PC-9 (cell line): ENCODE results near the gene HOXD3. TPM values are rescaled to one million over a fixed set of nuclear protein-coding genes. Genes with fewer than 3 reads are reported as not detected.

Experiments used
- BruUV-seq: library from RNA; stranded (reverse); fragments of 400-500 nt; replicated peaks from 2 replicates; lab custom pipeline; 2021; lab: Mats Ljungman, UMichigan
- CTCF ChIA-PET: fragments of 300-600 bp; sonication (Branson Sonifier 250); formaldehyde crosslinking; loops from one replicate; lab custom pipeline; 2022; ENCODE audit warnings: antibody characterized with exemption; lab: Charles Lee
- POLR2A ChIA-PET: fragments of 300-600 bp; sonication (Branson Sonifier 250); formaldehyde crosslinking; loops from one replicate; lab custom pipeline; 2022; ENCODE audit warnings: antibody characterized with exemption; ENCODE audit not compliant: unreplicated experiment; lab: Charles Lee
- DNase-seq, 2 experiments: peaks; one replicate each; pipeline versions ENCODE4 v3.0.0 to v3.0.0-alpha.2; 2015 to 2022; ENCODE audit warnings: mixed read lengths in 1 of 2
- H2AFZ ChIP-seq: fragments of 200-600 bp; sonication (generic); 2 replicates; pipeline ENCODE4 v1.8.1; 2017; ENCODE audit warnings: antibody characterized with exemption
- H3F3A ChIP-seq: fragments of 200-600 bp; sonication (generic); 2 replicates; pipeline ENCODE4 v1.8.1; 2017; ENCODE audit warnings: antibody characterized with exemption, mild to moderate bottlenecking, low read depth; ENCODE audit not compliant: insufficient read depth
- H3K27ac ChIP-seq: fragments of 200-600 bp; sonication (generic); 2 replicates; pipeline ENCODE4 v1.6.1; 2016; ENCODE audit warnings: mixed run types
- H3K27me3 ChIP-seq: fragments of 200-600 bp; sonication (generic); 2 replicates; pipeline ENCODE4 v1.6.1; 2016; ENCODE audit warnings: low read depth, mixed run types; ENCODE audit not compliant: insufficient read depth
- H3K36me3 ChIP-seq: fragments of 200-600 bp; sonication (generic); 2 replicates; pipeline ENCODE4 v1.6.1; 2016; ENCODE audit warnings: low read depth, mixed run types
- H3K4me1 ChIP-seq: fragments of 200-600 bp; sonication (generic); replicated peaks from 2 replicates; pipeline ENCODE4 v1.6.1; 2016; ENCODE audit warnings: mixed run types; ENCODE audit not compliant: insufficient read depth
- H3K4me2 ChIP-seq: fragments of 200-600 bp; sonication (generic); 2 replicates; pipeline ENCODE4 v1.6.1; 2017; ENCODE audit warnings: mixed run types
- H3K4me3 ChIP-seq: fragments of 200-600 bp; sonication (generic); 2 replicates; pipeline ENCODE4 v1.6.1; 2016; ENCODE audit warnings: mixed run types
- H3K79me2 ChIP-seq: fragments of 200-600 bp; sonication (generic); 2 replicates; pipeline ENCODE4 v1.6.1; 2017; ENCODE audit warnings: low read depth, mixed run types
- H3K9me2 ChIP-seq: fragments of 200-600 bp; sonication (generic); 2 replicates; pipeline ENCODE4 v1.8.1; 2017; ENCODE audit warnings: mild to moderate bottlenecking; ENCODE audit not compliant: insufficient read depth
- H3K9me3 ChIP-seq: fragments of 200-600 bp; sonication (generic); 2 replicates; pipeline ENCODE4 v1.8.1; 2016; ENCODE audit warnings: low read depth; ENCODE audit not compliant: insufficient read depth
- H4K20me1 ChIP-seq: fragments of 200-600 bp; sonication (generic); 2 replicates; pipeline ENCODE4 v1.8.1; 2017; ENCODE audit not compliant: insufficient read depth
- CTCF ChIP-seq: fragments of 200-600 bp; sonication (generic); conservative IDR thresholded peaks from 2 replicates; pipeline ENCODE4 v1.6.1; 2017; ENCODE audit warnings: mixed run types, antibody characterized with exemption, mild to moderate bottlenecking, moderate library complexity
- EZH2 ChIP-seq: fragments of 200-600 bp; sonication (generic); IDR thresholded peaks from 2 replicates; pipeline ENCODE4 v1.8.0; 2017; ENCODE audit warnings: antibody characterized with exemption, low read depth
- intact Hi-C: fragments of 100-400 bp; cut with micrococcal nuclease; formaldehyde crosslinking; loops from one replicate; pipeline ENCODE4 v1.10.0; 2022; ENCODE audit not compliant: unreplicated experiment
- microRNA-seq: library from miRNA; unstranded; fragments of <30 nt; microRNA quantifications from one replicate; pipeline ENCODE4 v1.2.0, GENCODE V29; 2021; ENCODE audit warnings: borderline number of aligned reads, borderline replicate concordance
- total RNA-seq: library from RNA; stranded (reverse); gene quantifications from 2 replicates; pipeline ENCODE4 v1.2.3, GENCODE V29; 2021

The HOXD3 gene
- total RNA-seq, 1 experiment from 2014 or later: not detected

DNA sequence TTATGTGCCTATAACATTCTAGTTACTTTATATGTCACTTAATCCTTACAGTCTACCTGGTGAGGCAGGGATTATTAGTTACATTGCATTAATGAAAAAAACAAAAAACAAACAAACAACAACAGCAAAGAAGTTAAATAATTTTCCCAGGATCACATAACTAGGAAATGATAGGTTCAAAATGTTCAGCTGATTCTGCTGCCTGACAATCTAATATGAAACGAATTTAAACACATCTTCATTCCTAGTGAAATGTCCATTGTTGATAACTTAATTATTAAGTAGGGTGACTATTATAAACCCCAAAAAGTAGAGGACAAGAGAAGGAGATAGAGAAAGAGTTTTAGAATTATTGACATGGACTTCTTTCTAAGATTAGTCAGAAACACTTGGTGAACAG lies 54.0 kb downstream of the HOXD3 start:
- Histone ChIP-seq H3F3A (no peaks in the 10 kb centered on the region), H3K4me1 (no peaks in the 10 kb centered on the region), H3K79me2 (no peaks in the 10 kb centered on the region), H2AFZ (no peak overlapping the region), H3K9me2 (no peaks in the 10 kb centered on the region), H3K27ac (no peak overlapping the region), H3K27me3 (peaks cover 15% of the 10 kb centered on the region), H3K4me3 (no peak overlapping the region), H3K4me2 (no peak overlapping the region), H4K20me1 (no peaks in the 10 kb centered on the region), H3K9me3 (no peaks in the 10 kb centered on the region), H3K36me3 (no peaks in the 10 kb centered on the region)
- DNase-seq: no peak
- intact Hi-C loops: no loop called here
- ChIA-PET POLR2A (no interaction called here), CTCF (no interaction called here)
- BruUV-seq: no TSS peak
- TF ChIP-seq CTCF: no peak
- TF ChIP-seq EZH2: no peak

- TF ChIP-seq CTCF (no peak), EZH2 (no peak)
- POLR2A ChIA-PET: no interaction called here
- no peak for DNase-seq
- H4K20me1 ChIP-seq: no peaks in the 10 kb centered on the region
- no TSS peak for BruUV-seq
- H3K27ac ChIP-seq: no peak overlapping the region
- no peak overlapping the region for H3K4me3 ChIP-seq
- no peaks in the 10 kb centered on the region for H3K79me2 ChIP-seq
- no peaks in the 10 kb centered on the region for H3K9me3 ChIP-seq
- peaks cover 15% of the 10 kb centered on the region for H3K27me3 ChIP-seq
- CTCF ChIA-PET: no interaction called here
- H3F3A ChIP-seq: no peaks in the 10 kb centered on the region
- H3K4me1 ChIP-seq: no peaks in the 10 kb centered on the region
- H3K4me2 ChIP-seq: no peak overlapping the region
- no peak overlapping the region for H2AFZ ChIP-seq
- H3K36me3 ChIP-seq: no peaks in the 10 kb centered on the region
- intact Hi-C loops: no loop called here
- H3K9me2 ChIP-seq: no peaks in the 10 kb centered on the region
Measured at GRCh38 chr2:176212276-176212675, 55.2 kb downstream of the HOXD3 start.

DNA sequence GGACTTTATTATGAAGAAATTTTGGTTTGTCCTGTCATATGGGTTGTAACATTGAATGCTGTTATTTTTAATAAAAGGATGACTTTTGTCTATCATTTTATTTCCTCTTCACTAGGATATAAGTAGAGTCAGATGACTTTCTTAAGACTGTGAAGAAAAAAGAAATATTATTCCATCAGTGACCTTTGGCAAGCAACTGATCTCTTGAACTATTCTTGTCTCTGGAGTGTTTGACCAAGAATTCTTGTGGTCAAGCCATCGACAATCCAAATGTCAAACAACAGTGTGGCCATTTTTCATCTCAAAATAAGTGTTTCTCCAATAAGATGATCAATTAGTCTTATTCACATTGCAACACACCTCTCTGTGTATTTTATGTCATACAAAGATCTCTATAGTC lies 56.3 kb downstream of the HOXD3 start:
- H3K27me3 ChIP-seq: peaks cover 15% of the 10 kb centered on the region
- ChIA-PET CTCF (no interaction called here), POLR2A (no interaction called here)
- no TSS peak for BruUV-seq
- H3F3A ChIP-seq: no peaks in the 10 kb centered on the region
- no peaks in the 10 kb centered on the region for H3K9me2 ChIP-seq
- no peak overlapping the region for H3K4me2 ChIP-seq
- H3K36me3 ChIP-seq: no peaks in the 10 kb centered on the region
- H2AFZ ChIP-seq: no peak overlapping the region
- no peaks in the 10 kb centered on the region for H3K9me3 ChIP-seq
- no peaks in the 10 kb centered on the region for H3K4me1 ChIP-seq
- no peak overlapping the region for H3K27ac ChIP-seq
- intact Hi-C loops: no loop called here
- H4K20me1 ChIP-seq: no peaks in the 10 kb centered on the region
- no peaks in the 10 kb centered on the region for H3K79me2 ChIP-seq
- TF ChIP-seq CTCF (no peak), EZH2 (no peak)
- DNase-seq: no peak
- H3K4me3 ChIP-seq: no peak overlapping the region

Small RNA genes within 50 kb of the gene (microRNA-seq; reads per million reads assigned to microRNA genes)
- gene MIR10B: 118 reads per million, percentile 53 among the genes with 10 or more reads in this experiment

Other genes starting within 250 kb of the HOXD3 start
- gene LNPK, start 155.0 kb upstream of the HOXD3 start, total RNA-seq: 24.8 and 43.8 TPM in 2 replicates
- gene EVX2, start 73.3 kb upstream of the HOXD3 start, total RNA-seq: not detected in 2 replicates
- not detected in 2 replicates for gene HOXD13, start 64.6 kb upstream of the HOXD3 start, total RNA-seq
- not detected in 2 replicates for gene HOXD12, start 57.5 kb upstream of the HOXD3 start, total RNA-seq
- not detected in 2 replicates for gene HOXD11, start 50.0 kb upstream of the HOXD3 start, total RNA-seq
- gene HOXD10, start 40.5 kb upstream of the HOXD3 start, total RNA-seq: not detected in 2 replicates
- gene HOXD9, start 34.6 kb upstream of the HOXD3 start, total RNA-seq: not detected in 2 replicates
- gene HOXD8, start 27.6 kb upstream of the HOXD3 start, total RNA-seq: 0.39 and 0.50 TPM in 2 replicates
- gene HOXD4, start 5.8 kb upstream of the HOXD3 start, total RNA-seq: not detected in 2 replicates
- not detected in 2 replicates for gene HOXD1, start 31.4 kb downstream of the HOXD3 start, total RNA-seq
- gene MTX2, start 112.1 kb downstream of the HOXD3 start, total RNA-seq: 48.5 and 53.9 TPM in 2 replicates